Activated T-cell treated with anti-CD3 and anti-CD28 coated beads for 24 hours (primary cell): ENCODE data around the gene GALNT18.
"Not testable (repeated sequence)": the region's sequence is repeated elsewhere in the genome, so short reads cannot be mapped to it uniquely, and the experiment has no call there.

Source experiments
- DNase-seq: peaks from one replicate; pipeline ENCODE4 v3.0.0-alpha.2; 2020; ENCODE audit warnings: low read depth

Gene GALNT18

GRCh38 chr11:11456866-11457265, 164.9 kb downstream of the GALNT18 start:
- no peak for DNase-seq

DNA sequence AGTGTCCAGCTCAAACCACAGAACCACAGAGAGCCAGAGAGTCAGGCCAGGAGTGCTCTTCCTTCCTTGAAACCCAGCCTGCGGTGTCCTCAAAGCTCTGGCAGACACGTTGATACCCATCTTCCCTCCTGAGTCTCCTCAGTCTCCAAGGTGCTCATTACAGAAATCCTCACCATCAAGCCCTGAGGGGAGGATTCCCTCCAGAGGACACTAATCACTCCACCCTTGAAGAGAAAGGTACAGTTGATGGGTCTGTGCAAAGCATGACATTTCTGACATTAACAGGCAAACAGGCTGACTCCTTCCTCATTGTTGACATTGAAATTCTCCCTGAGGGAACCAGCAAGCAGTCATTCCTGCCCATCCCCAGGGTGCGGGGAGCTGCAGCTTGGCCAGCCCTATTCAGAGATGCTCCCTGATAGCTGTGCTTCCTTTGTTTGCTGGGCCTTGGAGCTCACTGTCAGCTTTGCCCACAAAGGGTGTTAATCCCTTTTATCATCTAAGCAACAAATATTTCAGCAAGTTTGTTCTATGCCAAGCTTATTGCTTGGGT, 167.1 kb downstream of the GALNT18 start:
- DNase-seq, result no peak

DNA sequence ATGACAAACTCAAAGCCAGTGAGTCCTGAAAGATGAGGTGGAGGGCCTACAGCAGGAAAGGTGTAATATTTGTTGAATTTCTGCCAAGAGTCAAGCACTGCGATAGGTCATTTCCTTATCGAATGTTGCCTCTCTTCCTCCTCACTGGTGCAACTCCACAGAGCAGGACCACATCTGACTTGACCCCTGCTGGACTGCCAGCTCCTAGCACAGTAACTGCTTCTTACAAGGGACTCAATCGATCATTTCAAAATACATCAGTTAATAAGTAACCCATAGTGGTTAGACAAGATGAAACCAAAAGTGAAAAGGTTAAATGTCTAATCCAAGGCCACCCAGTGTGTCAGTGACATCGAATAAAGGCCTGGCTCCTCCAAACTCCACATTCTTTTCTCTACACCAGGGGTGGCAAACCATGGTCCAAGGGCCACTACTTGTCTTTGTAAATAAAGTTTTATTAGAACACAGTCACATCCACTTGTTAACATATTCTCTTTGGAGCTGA, 170.3 kb downstream of the GALNT18 start:
- no peak for DNase-seq

DNA sequence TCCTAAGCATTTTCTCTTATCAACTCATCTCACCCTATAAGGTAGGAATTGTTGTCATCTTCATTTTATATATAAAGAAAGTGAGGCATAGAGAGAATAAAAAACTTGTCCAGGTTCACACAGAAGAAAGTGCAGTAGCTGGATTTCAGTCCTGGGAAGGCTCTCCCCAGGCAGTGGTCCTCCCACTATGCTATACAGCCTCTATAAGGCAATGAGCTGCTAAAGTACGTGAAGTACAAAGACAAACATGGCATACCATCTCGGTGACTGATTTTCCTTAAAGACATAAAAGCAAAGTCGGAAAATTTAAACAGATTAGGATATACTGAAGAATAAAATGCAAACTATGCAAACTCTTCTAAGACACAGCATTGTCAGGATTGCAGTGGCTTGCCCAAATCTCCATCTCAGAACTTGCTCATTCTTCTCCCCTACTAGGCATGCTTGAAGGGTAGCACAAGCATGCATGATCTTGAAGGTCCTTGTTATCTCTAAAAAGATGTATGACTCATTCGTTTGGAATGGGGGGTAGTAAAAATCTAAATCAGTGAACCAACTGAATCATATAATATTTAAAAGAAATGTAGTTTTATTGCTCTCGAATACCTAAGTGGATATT, 171.0 kb downstream of the GALNT18 start:
- DNase-seq, result no peak

DNA sequence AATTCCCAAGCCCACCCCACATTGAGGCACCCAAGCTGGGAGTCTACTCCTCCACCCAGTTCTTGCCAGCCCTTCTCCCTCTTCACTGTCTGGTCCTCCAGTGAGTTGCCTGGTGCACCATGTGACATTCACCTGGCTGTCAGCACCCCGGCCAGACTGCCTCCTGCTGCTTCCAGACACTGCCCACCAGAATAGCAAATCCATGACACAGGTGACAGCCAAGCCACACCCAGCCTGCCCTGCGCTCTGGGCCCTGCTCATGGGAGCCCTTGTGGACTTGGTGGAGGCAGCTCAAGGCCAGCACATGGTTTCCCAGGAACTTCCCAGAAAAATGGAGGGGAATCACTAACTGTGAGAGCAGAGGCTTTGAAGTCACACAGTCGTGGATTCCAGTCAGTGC, 172.5 kb downstream of the GALNT18 start:
- DNase-seq, result no peak

GRCh38 chr11:11448626-11449025, 173.2 kb downstream of the GALNT18 start:
- no peak for DNase-seq

DNA sequence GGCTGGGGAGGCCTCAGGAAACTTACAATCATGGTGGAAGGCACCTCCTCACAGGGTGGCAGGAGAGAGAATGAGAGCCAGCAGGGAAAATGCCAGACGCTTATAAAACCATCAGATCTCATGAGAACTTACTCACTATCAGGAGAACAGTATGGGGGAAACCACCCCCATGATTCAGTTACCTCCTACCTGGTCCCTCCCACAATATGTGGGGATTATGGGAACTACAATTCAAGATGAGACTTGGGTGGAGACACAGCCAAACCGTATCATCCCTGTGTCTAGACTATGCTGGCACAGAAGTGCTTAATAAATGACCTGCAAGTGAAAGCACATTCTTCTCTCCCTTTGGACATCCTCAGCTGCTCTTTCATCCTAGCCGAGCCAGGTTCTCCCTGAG, 174.2 kb downstream of the GALNT18 start:
- DNase-seq, result not testable (repeated sequence)

DNA sequence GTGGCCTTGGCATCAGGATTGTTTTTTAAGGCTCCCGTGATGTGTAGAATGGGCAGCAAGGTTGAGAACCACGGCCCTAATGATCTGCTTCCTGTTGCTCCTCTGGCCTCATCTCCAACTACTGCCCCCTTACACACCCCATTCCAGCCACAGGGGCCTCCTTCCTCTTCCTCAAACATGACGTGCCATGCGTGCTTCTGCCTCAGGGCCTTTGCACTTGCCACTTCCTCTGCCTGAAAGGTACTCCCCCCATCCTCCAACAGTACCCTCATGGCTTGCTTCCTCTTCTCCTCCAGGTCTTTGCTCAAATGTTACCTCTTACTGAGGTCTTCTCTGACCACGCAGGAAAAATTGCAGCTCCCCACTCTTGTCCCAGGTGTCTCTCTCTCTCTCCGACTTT, 174.8 kb downstream of the GALNT18 start:
- no peak for DNase-seq

DNA sequence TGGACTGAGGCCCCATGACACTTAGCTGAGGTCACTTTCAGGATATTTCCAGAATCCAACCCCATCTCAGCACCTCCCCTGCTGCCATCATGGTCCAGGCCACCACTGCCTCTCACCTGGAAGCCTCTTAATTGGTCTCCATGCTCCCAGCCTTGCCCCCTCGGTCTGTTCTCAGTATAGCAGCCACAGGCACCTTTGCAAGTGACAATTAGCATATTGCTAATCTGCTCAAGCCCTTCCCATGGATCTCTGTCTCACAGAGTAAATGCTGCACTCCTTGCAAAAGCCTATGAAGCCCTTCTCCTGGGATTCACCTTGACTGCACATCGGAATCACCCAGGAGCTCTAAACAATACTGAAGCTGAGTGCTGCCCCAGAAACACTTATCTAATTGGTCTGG, 175.2 kb downstream of the GALNT18 start:
- no peak for DNase-seq

GRCh38 chr11:11445441-11446185, 176.2 kb downstream of the GALNT18 start:
- DNase-seq, result no peak

DNA sequence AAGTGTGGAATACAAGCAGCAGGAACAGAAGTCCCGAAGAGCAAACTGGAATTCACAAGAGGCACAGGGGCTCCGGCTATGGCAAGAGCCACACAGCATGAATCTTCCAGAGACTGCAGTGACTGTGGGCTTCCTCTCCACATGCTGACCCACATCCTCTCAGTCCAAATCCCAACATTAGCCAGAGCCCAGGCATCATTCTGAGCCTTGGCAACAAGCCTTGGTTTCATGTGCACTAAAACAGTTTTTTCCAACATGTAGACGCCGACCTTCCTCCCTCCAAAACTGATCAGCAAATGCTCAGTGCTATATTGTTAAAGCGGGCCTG, 177.0 kb downstream of the GALNT18 start:
- DNase-seq, result no peak

DNA sequence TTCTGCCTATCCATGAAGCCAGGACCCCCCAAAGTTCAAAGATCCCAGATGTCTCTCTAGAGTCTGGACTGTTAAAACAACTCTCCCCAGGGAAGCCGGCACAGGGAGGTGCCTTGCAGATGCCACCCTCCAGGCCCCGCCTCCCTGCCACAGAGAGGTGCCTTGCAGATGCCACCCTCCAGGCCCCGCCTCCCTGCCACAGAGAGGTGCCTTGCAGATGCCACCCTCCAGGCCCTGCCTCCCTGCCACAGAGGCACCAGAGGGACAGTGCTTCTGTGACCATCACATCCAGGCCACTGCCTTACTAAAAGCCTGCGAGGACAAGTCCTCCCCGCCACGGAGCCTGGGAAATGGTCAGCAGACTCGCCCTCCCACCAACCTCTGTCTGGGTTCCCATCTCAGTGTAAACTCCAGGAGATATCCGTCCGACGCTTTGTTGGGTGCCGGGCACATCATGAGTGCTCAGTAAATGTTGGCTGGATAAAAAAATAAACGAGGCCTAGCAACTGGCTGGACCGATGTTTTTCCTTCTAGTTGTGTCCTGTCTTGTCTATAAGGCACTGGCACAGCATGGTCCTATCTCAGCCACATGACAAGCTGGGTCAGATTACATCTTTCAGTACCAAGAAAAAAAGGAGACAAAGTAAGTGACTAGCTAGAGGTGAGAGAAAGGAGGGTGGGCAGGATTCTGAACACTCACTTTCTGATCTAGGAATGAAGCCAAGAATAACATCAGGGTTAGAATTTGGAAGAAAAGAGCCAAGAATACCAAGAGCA, 177.6 kb downstream of the GALNT18 start:
- no peak for DNase-seq

DNA sequence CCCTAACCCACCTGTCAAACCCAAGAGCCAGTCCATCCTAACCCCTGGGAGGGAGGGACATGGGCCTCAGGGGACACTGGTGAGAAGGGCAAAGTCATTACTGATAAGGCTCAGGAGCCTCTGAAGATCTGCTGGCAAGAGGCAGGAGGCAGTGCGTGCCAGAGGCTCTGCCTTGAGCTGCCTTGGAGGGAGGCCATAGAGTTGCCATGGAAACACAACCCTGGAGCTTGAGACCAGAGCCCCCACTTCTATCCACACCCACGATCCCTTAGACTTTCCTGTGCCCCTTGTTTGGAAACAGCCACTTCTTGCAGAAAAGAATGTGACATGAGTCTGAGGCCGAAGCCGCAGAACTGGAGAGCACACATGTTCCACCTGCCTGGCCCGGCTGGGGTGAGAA, 179.0 kb downstream of the GALNT18 start:
- no peak for DNase-seq

DNA sequence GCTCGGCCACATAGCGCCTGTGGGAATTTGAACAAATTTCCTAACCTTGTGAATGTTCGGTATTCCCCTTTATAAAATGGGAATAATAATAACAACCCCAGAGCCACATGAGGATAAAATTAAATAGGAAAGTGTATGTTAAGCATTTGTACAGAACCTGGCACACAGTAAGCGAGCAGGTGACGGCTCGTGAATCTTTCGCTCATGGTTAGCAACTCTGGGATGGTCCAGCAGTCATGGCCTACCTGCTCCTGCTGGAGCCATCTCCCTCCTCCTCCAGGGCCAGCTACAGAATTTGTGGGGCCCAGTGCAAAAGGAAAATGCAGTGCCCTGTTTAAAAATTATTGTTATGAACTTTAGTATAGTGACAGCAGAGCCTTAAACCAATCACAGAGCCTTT, 180.3 kb downstream of the GALNT18 start:
- no peak for DNase-seq

GRCh38 chr11:11441091-11441490, 180.7 kb downstream of the GALNT18 start:
- no peak for DNase-seq

DNA sequence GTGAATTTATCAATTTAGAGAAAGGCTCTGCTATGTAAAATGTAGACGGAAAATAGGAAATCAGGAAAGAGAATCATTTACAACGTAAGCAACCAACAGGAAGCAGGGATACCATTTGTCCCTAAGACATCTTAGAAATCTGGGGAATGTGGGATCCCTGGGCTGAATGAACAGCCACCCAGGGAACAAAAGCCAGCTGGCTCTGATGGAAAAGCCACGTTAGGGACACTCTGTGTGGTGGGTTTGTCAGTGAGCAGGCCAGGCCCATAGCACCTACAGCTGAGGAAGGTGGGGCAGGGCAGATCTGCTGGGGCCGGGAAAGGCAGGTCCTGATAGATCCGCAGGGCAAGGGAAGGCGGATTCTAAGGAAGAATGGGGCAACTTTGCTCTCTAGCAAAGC, 181.7 kb downstream of the GALNT18 start:
- DNase-seq, result no peak

- no peak for DNase-seq
These were observed 182.2 kb downstream of the GALNT18 start for GRCh38 chr11:11439591-11439990.

GRCh38 chr11:11436715-11437313, 185.0 kb downstream of the GALNT18 start:
- DNase-seq, result no peak

DNA sequence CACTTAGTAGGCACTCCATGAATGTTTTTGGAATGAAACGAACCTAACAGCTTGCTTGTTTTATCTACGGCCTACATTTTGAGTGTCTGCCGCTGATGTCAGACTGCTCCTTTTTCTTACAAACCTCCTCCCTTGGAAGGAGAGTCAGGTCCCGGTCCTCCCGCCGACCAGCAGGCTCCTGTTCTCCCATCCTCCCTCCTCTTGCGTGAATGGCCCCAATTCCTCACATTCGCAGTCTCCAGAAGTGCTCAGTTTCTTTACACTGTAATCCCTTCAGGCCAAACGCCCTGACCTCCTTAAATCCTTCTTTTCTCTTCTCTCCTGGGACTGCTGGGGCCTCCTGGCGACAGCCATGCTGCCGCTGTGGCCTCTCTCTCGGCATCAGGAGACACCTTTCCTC, 186.2 kb downstream of the GALNT18 start:
- no peak for DNase-seq

- DNase-seq, result no peak
These were observed 187.8 kb downstream of the GALNT18 start for GRCh38 chr11:11433960-11434359.

GRCh38 chr11:11432621-11433319, 189.0 kb downstream of the GALNT18 start:
- no peak for DNase-seq

DNA sequence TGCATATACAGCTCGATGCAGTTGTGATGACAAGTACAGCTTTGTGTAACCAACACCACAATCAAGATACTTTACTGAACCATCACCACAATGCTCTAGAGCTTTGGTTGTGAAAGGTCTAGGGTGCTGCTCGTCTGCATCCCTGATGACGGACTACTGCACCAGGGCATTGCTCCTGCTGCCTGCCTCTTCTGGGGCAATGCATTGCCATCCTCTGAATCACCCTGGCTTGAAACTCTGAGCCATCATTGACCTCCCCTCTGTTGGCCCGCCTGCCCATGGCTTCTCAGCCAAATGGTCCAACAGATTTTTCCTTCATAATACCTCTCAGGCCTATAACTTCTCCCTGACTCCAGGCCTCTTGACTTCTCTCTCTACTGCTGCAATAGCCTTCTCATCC, 191.4 kb downstream of the GALNT18 start:
- no peak for DNase-seq
